ENCODE measurements around the gene SMAD3.

SMAD3 gene

GRCh38 chr15:67114846-67115585 is 49.6 kb downstream of the SMAD3 start:
- no peak for DNase-seq (ENCODE audit: low read depth)
- TF ChIP-seq, protein P1, sequence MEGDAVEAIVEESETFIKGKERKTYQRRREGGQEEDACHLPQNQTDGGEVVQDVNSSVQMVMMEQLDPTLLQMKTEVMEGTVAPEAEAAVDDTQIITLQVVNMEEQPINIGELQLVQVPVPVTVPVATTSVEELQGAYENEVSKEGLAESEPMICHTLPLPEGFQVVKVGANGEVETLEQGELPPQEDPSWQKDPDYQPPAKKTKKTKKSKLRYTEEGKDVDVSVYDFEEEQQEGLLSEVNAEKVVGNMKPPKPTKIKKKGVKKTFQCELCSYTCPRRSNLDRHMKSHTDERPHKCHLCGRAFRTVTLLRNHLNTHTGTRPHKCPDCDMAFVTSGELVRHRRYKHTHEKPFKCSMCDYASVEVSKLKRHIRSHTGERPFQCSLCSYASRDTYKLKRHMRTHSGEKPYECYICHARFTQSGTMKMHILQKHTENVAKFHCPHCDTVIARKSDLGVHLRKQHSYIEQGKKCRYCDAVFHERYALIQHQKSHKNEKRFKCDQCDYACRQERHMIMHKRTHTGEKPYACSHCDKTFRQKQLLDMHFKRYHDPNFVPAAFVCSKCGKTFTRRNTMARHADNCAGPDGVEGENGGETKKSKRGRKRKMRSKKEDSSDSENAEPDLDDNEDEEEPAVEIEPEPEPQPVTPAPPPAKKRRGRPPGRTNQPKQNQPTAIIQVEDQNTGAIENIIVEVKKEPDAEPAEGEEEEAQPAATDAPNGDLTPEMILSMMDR (conservative IDR thresholded peaks at IDR 0.05; ENCODE audit: low read depth, low read length) = no peak

GRCh38 chr15:67115586-67115969 is 50.2 kb downstream of the SMAD3 start:
- no peak for DNase-seq (ENCODE audit: low read depth)
- no peak overlapping the region for H3K4me3 ChIP-seq (ENCODE audit: low read depth, low read length)
- TF ChIP-seq, protein P1 (conservative IDR thresholded peaks at IDR 0.05; ENCODE audit: low read depth, low read length) = no peak

More at GRCh38 chr15:67114846-67115585, 49.6 kb downstream of the SMAD3 start:
- H3K4me3 ChIP-seq (ENCODE audit: low read depth, low read length) = no peak overlapping the region

DNA sequence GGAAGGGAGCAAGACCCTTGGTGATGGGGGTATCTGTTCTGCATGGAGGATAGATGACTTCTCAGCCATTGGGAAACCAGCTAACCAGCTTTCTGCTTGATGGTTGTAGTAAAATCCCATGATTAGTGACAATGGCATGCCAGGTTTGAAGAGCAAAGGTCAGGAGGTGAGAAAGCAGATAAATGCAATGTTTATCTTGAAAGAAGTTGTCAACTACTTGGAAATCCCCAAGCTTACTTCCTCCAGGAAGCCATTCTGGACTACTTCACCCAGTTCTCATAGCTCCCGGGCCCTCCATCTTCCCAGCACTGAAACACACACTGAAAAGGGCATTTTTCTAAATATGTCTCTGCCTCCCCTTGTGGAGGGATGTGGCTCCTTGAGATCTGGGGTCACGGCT is 51.3 kb downstream of the SMAD3 start:
- no peak for DNase-seq (ENCODE audit: low read depth)
- no peak overlapping the region for H3K4me3 ChIP-seq (ENCODE audit: low read depth, low read length)
- TF ChIP-seq, protein P1 (conservative IDR thresholded peaks at IDR 0.05; ENCODE audit: low read depth, low read length) = no peak

- TF ChIP-seq, protein P1 (conservative IDR thresholded peaks at IDR 0.05; ENCODE audit: low read depth, low read length) = no peak
- DNase-seq (ENCODE audit: low read depth) = peak; percentile 66
- H3K4me3 ChIP-seq (ENCODE audit: low read depth, low read length) = no peak overlapping the region
Measured at GRCh38 chr15:67117370-67117769, 52.0 kb downstream of the SMAD3 start.

DNA sequence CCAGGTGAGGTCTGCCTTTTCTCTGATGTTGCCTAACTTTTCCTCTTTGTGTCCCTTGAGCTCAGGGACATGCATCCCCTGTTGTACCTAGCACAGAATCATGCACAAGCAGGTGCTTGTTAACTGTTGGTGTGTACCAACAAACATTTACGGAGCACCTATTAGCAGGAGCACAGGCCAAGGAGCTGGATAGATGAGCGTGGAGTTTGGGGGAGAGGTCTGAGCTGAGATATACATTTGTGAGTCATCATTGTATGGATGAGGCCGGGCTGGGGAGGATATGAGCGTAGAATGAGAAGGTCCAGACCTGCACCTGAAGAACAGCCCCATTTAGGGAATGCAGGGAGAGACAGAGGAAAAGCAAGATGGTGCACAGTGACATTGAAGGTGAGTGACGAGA is 53.4 kb downstream of the SMAD3 start:
- no peak for DNase-seq (ENCODE audit: low read depth)
- TF ChIP-seq, protein P1 (conservative IDR thresholded peaks at IDR 0.05; ENCODE audit: low read depth, low read length) = no peak
- no peak overlapping the region for H3K4me3 ChIP-seq (ENCODE audit: low read depth, low read length)

- no peak for DNase-seq (ENCODE audit: low read depth)
- H3K4me3 ChIP-seq (ENCODE audit: low read depth, low read length) = no peak overlapping the region
- TF ChIP-seq, protein P1 (conservative IDR thresholded peaks at IDR 0.05; ENCODE audit: low read depth, low read length) = no peak
Measured at GRCh38 chr15:67119238-67119846, 53.9 kb downstream of the SMAD3 start.

Measured in choroid plexus epithelial cell (primary cell).